Fibroblast of villous mesenchyme (primary cell): ENCODE data around the gene SRRM3. TPM values are rescaled to one million over a fixed set of nuclear protein-coding genes. Genes with fewer than 3 reads are reported as not detected.

Source experiments
- DNase-seq: peaks from one replicate; pipeline ENCODE4 v3.0.0-alpha.2; 2010; ENCODE audit warnings: low read depth
- H3K4me3 ChIP-seq: 2 replicates; pipeline ENCODE4 v1.5.1; 2011; ENCODE audit warnings: low read depth, mild to moderate bottlenecking, low read length
- CTCF ChIP-seq: IDR thresholded peaks from 2 replicates; pipeline ENCODE4 v1.5.1; 2012; ENCODE audit warnings: low read depth, mild to moderate bottlenecking, low read length; ENCODE audit not compliant: insufficient read depth
- total RNA-seq: library from RNA; depleted of rRNA; stranded (reverse); fragments of >200 nt; gene quantifications from 2 replicates; pipeline ENCODE4 v1.2.3, GENCODE V29; 2012

SRRM3 gene
- total RNA-seq, 1 donor, result 0.43 TPM

GRCh38 chr7:76272851-76273497 is 71.3 kb downstream of the SRRM3 start:
- no peak for TF ChIP-seq CTCF
- no peak for DNase-seq
- H3K4me3 ChIP-seq, result no peak overlapping the region

- no peak overlapping the region for H3K4me3 ChIP-seq
- DNase-seq, result no peak
- TF ChIP-seq CTCF, result no peak
Observed at GRCh38 chr7:76273503-76273902, 71.8 kb downstream of the SRRM3 start.

GRCh38 chr7:76278540-76278939 is 76.8 kb downstream of the SRRM3 start:
- TF ChIP-seq CTCF, result no peak
- no peak overlapping the region for H3K4me3 ChIP-seq
- no peak for DNase-seq

- no peak overlapping the region for H3K4me3 ChIP-seq
- no peak for DNase-seq
- no peak for TF ChIP-seq CTCF
Observed at GRCh38 chr7:76280408-76280807, 78.7 kb downstream of the SRRM3 start.

GRCh38 chr7:76281006-76281705 is 79.5 kb downstream of the SRRM3 start:
- H3K4me3 ChIP-seq, result peak overlapping the region; percentile 53
- no peak for TF ChIP-seq CTCF

GRCh38 chr7:76281706-76282343 is 80.1 kb downstream of the SRRM3 start:
- H3K4me3 ChIP-seq, result peak overlapping the region; percentile 53
- TF ChIP-seq CTCF, result no peak
- DNase-seq, result no peak

More at GRCh38 chr7:76281006-76281705, 79.5 kb downstream of the SRRM3 start:
- no peak for DNase-seq
